NCI-H748 treated with DMSO at 0.1 percent for 48 hours (cell line): ENCODE results near the gene REG3A.

ENCODE experiments used
- DNase-seq: peaks from one replicate; lab custom pipeline; 2025; lab: John Stamatoyannopoulos, UW

The REG3A gene

GRCh38 chr2:79120194-79120713 lies 39.3 kb downstream of the REG3A start, which contains the start of gene REG1A:
TSS of gene REG1A (plus strand) at chr2:79120488. CDS start at chr2:79120862, 374 bp downstream.
- DNase-seq: no peak

- DNase-seq: no peak
These were observed 42.3 kb downstream of the REG3A start for GRCh38 chr2:79116997-79117928.

GRCh38 chr2:79114797-79115494 lies 44.6 kb downstream of the REG3A start:
- DNase-seq: no peak

- no peak for DNase-seq
These were observed 47.3 kb downstream of the REG3A start for GRCh38 chr2:79112269-79112668.
